Measurements from ENCODE around the gene MPHOSPH10.
"Not testable (repeated sequence)": the region's sequence is repeated elsewhere in the genome, so short reads cannot be mapped to it uniquely, and the experiment has no call there.

MPHOSPH10 gene

DNA sequence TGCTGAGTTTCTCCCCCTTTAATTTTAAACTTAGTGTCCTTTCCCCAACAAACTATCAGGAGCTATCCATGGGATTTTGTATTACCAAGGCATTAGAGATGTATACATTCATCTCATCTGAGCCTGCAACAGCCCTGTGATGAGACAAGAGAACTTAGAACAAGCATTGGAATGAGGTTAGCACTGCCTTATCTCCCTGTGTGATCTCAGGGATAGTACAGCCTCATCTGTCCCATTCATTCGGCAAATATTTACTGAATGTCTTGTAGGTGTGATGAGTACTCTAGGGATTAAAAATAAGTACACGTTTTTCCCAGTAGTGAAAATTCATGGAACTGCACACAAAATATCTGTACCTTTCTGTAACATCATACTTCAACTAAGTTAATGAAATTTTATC lies 50.9 kb downstream of the MPHOSPH10 start:
- DNase-seq, result no peak

DNA sequence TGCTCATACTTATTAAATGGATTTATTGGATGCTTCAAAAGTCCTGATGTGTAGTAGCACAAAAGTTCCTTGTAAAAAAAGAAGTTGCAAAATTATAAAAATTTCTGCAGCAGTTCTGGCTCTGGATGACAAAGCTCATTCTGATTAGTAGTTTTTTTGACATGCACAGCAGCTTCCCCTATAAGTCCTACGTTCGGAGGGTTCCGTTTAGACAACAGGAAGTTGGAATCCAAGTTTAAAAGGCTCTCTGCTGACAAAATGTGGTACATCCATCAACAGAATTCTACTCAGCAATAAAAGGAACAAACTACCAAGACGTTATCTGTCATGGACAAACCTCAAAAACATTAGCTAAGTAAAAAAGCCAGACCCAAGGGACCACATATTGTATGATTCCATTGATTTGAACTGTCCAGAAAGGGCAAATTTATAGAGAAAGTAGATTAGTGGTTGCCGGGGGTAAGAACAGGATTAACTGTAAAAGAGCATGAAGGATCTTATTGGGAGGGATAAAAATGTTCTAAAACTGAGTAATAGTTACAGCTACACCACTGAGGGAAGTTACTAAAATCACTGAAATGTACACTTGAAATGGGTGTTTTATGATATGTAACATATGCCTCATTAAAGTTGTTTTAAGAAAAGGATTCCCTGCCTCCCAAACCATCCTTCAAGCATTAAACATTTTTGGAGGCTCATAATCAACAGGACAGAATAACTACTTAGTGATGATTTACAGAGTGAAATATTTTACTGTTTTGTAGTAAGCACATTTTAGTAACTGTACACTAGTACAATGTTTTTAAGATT lies 53.1 kb downstream of the MPHOSPH10 start:
- not testable (repeated sequence) for DNase-seq

DNA sequence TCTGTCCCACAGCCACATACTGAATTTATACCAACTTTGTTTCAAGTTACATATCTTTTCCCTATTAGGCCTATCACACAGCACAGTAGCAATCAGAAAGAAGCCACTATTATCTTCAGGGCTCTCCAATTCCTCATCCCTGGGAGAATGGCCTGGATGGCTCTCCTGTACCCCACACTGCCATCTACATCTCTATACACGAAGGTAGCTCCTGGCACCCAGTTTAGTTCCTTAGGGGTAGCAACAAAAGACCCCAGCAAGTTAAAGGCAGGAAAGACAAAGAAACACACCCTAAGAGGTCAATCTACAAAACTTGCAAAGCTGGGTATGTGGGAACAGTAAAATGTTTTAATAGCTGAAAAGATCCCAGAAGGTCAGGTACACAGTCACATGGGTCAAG lies 56.5 kb downstream of the MPHOSPH10 start:
- no peak for DNase-seq

DNA sequence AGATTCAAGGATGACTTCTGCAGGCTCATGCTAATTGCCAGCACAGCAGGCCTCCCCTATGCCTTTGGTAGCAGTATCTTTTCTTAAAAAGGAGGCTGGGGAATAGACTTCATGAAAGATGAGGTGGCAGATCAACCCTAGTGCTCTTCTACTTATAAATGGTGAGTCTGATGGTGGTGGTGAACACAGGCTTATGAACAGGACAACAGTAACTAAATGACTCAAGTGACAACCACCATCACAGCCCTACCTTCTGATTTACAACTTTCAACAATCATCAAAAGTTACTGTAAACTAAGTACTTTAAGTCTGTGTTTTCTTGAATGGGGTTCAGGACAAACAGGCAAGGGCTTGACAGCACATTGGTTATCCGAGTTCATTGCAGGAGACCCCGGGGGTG lies 57.2 kb downstream of the MPHOSPH10 start:
- DNase-seq, result no peak

DNA sequence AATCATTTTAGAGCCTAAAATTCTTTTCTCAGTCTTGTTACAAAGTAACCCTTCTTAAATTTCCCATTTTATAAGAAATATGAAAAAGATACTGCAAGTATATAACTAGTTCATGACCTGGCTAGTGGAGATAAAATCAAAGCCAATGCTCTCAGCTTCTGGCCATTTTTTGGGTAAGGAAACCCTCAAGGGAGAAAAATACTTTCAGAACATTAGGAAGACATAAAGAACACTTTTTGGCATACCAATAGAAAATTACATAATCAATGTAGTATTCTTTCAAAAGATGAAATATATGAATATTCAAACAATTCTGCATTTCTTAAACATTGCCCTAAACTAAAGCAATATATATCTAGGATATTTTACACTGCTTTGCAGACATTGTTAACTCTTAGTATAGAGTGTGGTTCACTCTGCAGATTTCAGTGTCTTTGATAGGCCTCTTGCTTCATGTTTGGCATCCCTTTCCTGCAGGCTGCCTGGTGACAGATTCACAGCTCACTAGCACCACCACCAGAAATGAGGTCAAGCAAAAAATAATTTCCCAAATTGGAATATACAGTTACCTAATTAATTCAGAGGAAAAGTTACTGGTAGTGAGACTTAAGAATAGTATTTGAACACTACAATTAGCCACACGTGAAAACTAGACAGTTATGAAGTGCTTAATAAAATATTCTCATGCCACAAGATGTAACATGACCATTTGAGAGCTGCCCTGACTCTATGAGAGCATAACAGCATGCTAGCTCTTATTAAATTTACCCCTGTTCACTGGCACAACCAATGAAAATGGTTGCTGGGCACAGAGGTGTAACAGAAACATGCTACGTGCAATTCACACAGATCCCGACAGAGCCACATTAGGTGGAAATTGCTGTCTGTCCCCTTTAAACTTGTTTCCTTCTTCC lies 60.5 kb downstream of the MPHOSPH10 start:
- DNase-seq, result no peak

DNA sequence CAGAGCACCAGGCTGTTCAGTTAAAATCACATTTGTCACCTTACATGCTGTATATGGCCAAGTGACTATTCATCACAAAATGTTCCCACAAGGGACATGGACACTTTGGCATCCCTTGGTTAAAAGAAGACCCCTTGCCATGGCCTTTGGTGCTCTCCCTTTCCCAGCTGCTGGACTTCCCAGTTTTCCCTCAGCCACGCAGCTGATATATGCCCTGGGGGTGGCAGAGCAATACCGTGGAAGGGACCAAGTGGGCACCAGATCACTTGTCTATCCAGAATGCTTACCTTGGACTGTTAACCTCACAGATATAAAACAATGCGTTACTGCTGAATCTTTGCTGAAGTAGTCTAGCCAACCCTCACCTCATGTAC lies 61.1 kb downstream of the MPHOSPH10 start:
- DNase-seq, result no peak
